Panc1 (cell line): ENCODE measurements around the gene KCNC3. TPM values are rescaled to one million over a fixed set of nuclear protein-coding genes. Genes with fewer than 3 reads are reported as not detected.
A peak's percentile ranks its signal among the peaks of the same experiment; 100 is the strongest.

Experiments
- ATAC-seq: fragments of 200-7000 bp; cut with Tn5 transposase; 2 replicates; pipeline ENCODE4 v1.9.1; 2020; ENCODE audit warnings: mild to moderate bottlenecking, moderate library complexity
- BruUV-seq: library from RNA; stranded (reverse); fragments of 400-500 nt; replicated peaks from 2 replicates; lab custom pipeline; 2021; lab: Mats Ljungman, UMichigan
- CTCF ChIA-PET: fragments of 300-600 bp; sonication (Branson Sonifier 250); formaldehyde crosslinking; loops from one replicate; lab custom pipeline; 2022; ENCODE audit warnings: antibody characterized with exemption; lab: Charles Lee
- POLR2A ChIA-PET: fragments of 300-600 bp; sonication (Branson Sonifier 250); formaldehyde crosslinking; loops from one replicate; lab custom pipeline; 2022; ENCODE audit warnings: antibody characterized with exemption; lab: Charles Lee
- DNase-seq: peaks from one replicate; pipeline ENCODE4 v3.0.0-alpha.2; 2010; ENCODE audit warnings: low read depth, low spot score
- H3K27ac ChIP-seq: 2 replicates; pipeline ENCODE4 v1.5.1; 2011; ENCODE audit warnings: mild to moderate bottlenecking, low read length, inconsistent platforms
- H3K27me3 ChIP-seq: fragments of 200-500 bp; sonication (Bioruptor generic); 2 replicates; pipeline ENCODE4 v1.6.0; 2014; ENCODE audit warnings: low read length, inconsistent platforms; ENCODE audit not compliant: control insufficient read depth, insufficient read depth
- H3K36me3 ChIP-seq: fragments of 200-500 bp; sonication (Bioruptor generic); 2 replicates; pipeline ENCODE4 v1.5.1; 2014; ENCODE audit warnings: inconsistent platforms, mild to moderate bottlenecking, low read length, moderate library complexity; ENCODE audit not compliant: control insufficient read depth, insufficient read depth
- H3K4me1 ChIP-seq: 2 replicates; pipeline ENCODE4 v1.5.1; 2011; ENCODE audit warnings: inconsistent platforms, mild to moderate bottlenecking, low read length, moderate library complexity; ENCODE audit not compliant: control insufficient read depth, insufficient read depth
- H3K4me3 ChIP-seq, 2 experiments: 2 replicates each; pipeline ENCODE4 v1.5.1; 2011 to 2012; ENCODE audit warnings: low read depth in 2 of 2, low read length in 2 of 2, mild to moderate bottlenecking in 2 of 2, inconsistent platforms in 1 of 2, moderate library complexity in 1 of 2
- H3K9me3 ChIP-seq: fragments of 200-500 bp; sonication (Bioruptor generic); 2 replicates; pipeline ENCODE4 v1.5.1; 2014; ENCODE audit warnings: low read depth, mild to moderate bottlenecking, inconsistent platforms, low read length, moderate library complexity; ENCODE audit not compliant: control insufficient read depth, insufficient read depth
- POLR2AphosphoS5 ChIP-seq: IDR thresholded peaks from 2 replicates; pipeline ENCODE4 v1.6.1; 2012; ENCODE audit warnings: mild to moderate bottlenecking, low read depth, low read length, moderate library complexity
- REST ChIP-seq, 2 experiments: IDR thresholded peaks; 2 replicates each; pipeline ENCODE4 v1.6.1; 2011 to 2012; ENCODE audit warnings: low read depth in 2 of 2, control low read depth in 1 of 2, low read length in 1 of 2, mild to moderate bottlenecking in 1 of 2, moderate library complexity in 1 of 2; ENCODE audit not compliant: insufficient read depth in 1 of 2
- SIN3A ChIP-seq: IDR thresholded peaks from 2 replicates; pipeline ENCODE4 v1.6.1; 2012; ENCODE audit warnings: low read depth, mild to moderate bottlenecking, low read length, moderate library complexity, borderline replicate concordance; ENCODE audit not compliant: insufficient read depth
- TCF7L2 ChIP-seq: IDR thresholded peaks from 2 replicates; pipeline ENCODE4 v1.6.1; 2011; ENCODE audit warnings: mild to moderate bottlenecking, low read depth, low read length, inconsistent platforms
- in situ Hi-C: cut with HindIII; loops from 2 replicates; pipeline ENCODE4 v1.10.0; 2016; ENCODE audit warnings: low sequenced_read_pairs, low pct_unique_long_range_greater_than_20kb
- intact Hi-C: fragments of 100-400 bp; cut with micrococcal nuclease; formaldehyde crosslinking; loops from one replicate; pipeline ENCODE4 v1.10.0; 2022; ENCODE audit not compliant: unreplicated experiment
- total RNA-seq: library from RNA; stranded (reverse); gene quantifications from one replicate; pipeline ENCODE4 v1.2.1, GENCODE V29; 2021; ENCODE audit not compliant: unreplicated experiment
- TF ChIP-seq, protein P1 (sequence below): fragments of 450-650 bp; IDR thresholded peaks from 2 replicates; pipeline ENCODE4 v1.5.1; 2017; ENCODE audit warnings: mild to moderate bottlenecking

The KCNC3 gene
- total RNA-seq, 1 experiment from 2014 or later = 10.8 TPM

- Histone ChIP-seq H3K9me3 (no peaks in the 10 kb centered on the region), H3K27ac (no peak overlapping the region), H3K4me1 (peaks cover 12% of the 10 kb centered on the region), H3K36me3 (no peaks in the 10 kb centered on the region), H3K4me3 (peak overlapping the region; percentile 41 to 42; a peak in 3 of 4 replicates), H3K27me3 (no peaks in the 10 kb centered on the region)
- CTCF ChIA-PET = interaction anchor here (0.6 to 1.5 kb wide), 3 partner anchors 12 to 1350 kb away, joined by 3 to 10 read pairs (median 8); no protein-coding TSS in a partner anchor
- ATAC-seq (no peak), DNase-seq (no peak)
- POLR2A ChIA-PET = interaction anchor here (0.6 to 1.2 kb wide), 3 partner anchors 10 to 365 kb away, joined by 5 to 10 read pairs (median 7); no protein-coding TSS in a partner anchor
- in situ Hi-C loops = no loop called here
- no TSS peak for BruUV-seq
- intact Hi-C loops = no loop called here
- TF ChIP-seq, protein P1, sequence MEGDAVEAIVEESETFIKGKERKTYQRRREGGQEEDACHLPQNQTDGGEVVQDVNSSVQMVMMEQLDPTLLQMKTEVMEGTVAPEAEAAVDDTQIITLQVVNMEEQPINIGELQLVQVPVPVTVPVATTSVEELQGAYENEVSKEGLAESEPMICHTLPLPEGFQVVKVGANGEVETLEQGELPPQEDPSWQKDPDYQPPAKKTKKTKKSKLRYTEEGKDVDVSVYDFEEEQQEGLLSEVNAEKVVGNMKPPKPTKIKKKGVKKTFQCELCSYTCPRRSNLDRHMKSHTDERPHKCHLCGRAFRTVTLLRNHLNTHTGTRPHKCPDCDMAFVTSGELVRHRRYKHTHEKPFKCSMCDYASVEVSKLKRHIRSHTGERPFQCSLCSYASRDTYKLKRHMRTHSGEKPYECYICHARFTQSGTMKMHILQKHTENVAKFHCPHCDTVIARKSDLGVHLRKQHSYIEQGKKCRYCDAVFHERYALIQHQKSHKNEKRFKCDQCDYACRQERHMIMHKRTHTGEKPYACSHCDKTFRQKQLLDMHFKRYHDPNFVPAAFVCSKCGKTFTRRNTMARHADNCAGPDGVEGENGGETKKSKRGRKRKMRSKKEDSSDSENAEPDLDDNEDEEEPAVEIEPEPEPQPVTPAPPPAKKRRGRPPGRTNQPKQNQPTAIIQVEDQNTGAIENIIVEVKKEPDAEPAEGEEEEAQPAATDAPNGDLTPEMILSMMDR = peak; percentile 87
- no peak for TF ChIP-seq REST (IDR thresholded peaks at IDR 0.05; ENCODE audit: insufficient read depth in 1 of 2, low read depth in 2 of 2, low read length in 1 of 2)
These were observed 829 bp downstream of the KCNC3 start for GRCh38 chr19:50328224-50328872.

DNA sequence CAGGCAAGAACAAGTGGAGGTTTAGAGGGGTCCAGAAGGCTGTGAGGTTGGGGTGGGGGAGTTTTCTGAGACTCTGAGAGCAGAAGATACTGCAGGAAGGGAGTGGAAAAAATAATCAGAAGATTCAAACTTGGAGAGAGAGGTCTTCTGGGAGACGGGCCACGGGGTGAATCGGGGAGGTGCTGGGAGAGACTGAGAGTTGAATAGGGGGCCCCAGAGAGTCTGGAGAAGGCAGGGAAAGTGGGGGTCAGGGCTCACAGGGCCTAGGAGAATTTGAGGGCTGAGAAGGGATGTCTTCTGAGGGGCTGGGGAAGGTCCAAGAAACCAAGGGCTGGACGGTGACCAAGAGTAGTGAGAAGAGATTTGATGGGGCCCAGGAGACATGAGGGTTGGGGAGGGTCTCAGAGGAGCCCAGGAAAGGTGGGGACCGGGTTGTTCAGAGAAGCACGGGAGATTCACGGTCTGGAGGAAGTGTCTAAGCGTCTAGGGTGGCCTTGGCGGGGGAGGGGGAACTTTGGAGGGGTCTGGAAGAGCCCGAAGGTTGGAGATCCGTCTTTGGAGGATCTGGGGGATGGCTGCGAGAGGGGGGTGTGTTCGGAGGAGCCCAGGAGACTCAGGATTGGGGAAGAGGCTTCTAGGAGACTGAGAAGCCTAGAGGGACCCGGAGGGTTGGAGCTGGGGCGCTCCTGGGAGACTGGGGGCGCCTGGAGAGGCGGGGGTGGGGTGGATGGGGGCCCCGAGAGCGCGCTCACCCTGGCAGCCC is 1.5 kb downstream of the KCNC3 start:
- peaks cover 11% of the 10 kb centered on the region for H3K4me1 ChIP-seq
- no peak overlapping the region for H3K4me3 ChIP-seq
- intact Hi-C loops (no loop called here), in situ Hi-C loops (no loop called here)
- ChIA-PET POLR2A (no interaction called here), CTCF (interaction anchor here (0.8 to 1.5 kb wide), 2 partner anchors 12 to 75 kb away, joined by 3 to 8 read pairs; no protein-coding TSS in a partner anchor)
- H3K9me3 ChIP-seq = no peaks in the 10 kb centered on the region
- ATAC-seq = no peak
- BruUV-seq = no TSS peak
- no peaks in the 10 kb centered on the region for H3K36me3 ChIP-seq
- TF ChIP-seq POLR2AphosphoS5 (no peak), TCF7L2 (no peak), SIN3A (no peak), REST (IDR thresholded peaks at IDR 0.05; ENCODE audit: insufficient read depth in 1 of 2, low read depth in 2 of 2, low read length in 1 of 2) (no peak)
- TF ChIP-seq, protein P1 = no peak
- no peak overlapping the region for H3K27ac ChIP-seq
- DNase-seq = no peak
- no peaks in the 10 kb centered on the region for H3K27me3 ChIP-seq
